GM18867 (cell line): ENCODE results near the gene SLC29A3.

ENCODE experiments used
- ATAC-seq: cut with Tn5 transposase; IDR thresholded peaks from one replicate; pipeline ENCODE4 v1.9.1; 2021; ENCODE audit warnings: mild to moderate bottlenecking, moderate library complexity; ENCODE audit not compliant: unreplicated experiment

The SLC29A3 gene

DNA sequence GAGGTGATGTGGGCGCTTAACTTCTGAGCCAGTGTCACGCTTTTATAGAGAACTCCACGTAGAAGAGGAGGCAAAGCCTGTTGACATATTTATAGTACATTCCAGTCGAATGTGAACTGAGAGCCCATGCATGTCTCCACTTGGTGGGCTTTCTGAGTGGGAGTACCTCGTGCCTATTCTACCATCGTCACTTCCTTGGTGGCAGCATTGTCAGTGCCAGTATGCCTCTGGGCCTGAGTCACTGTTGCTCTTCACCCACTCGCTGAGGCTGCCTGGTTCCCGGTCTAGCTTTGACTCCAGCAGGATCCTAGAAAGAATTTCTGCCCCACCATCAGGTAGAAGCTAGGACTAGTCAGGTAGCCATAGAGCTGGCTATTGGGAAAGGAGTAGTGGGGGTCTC is 47.6 kb downstream of the SLC29A3 start:
- no peak for ATAC-seq

- no peak for ATAC-seq
Observed at GRCh38 chr10:71367271-71367670, 48.2 kb downstream of the SLC29A3 start.

DNA sequence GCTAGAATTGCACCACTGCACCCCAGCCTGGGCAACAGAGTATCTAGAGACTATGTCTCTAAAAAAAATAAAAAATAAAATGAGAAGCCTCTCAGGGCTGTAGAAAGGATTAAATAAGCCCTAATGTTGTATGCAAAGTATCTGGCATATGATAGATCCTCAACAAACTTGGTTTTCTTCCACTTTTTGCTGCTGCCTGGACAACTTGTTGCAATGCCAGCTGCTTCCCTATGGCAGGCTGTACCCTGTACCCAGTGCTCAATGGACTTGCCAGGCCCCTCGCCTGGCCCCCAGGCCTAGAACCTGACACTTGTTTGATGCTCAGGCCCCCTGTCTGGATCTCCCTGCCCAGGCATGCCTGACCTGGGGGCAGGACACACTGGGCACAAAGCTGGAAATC is 49.1 kb downstream of the SLC29A3 start:
- no peak for ATAC-seq

GRCh38 chr10:71368643-71369042 is 49.6 kb downstream of the SLC29A3 start:
- ATAC-seq, result no peak

GRCh38 chr10:71369602-71370001 is 50.5 kb downstream of the SLC29A3 start:
- ATAC-seq, result no peak

DNA sequence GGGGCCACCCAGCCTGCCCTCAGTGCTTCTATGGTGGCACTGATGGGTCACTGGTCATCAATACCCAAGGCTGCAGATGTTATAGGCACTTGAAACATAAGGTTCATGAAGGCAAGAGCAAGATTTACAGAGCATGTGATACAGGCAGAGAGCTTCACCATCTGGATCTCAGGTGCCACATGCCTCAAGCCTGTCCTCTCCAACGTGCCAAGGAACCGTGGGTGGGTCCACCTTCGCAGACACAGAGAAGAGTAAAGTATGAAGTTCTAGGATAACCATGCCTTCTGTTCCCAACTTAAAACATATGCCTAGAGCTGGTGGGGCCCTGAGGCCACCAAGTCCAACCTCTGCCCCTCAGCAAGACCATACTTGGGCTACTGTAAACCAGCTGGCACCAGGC is 51.0 kb downstream of the SLC29A3 start:
- ATAC-seq, result no peak

GRCh38 chr10:71371750-71372166 is 52.7 kb downstream of the SLC29A3 start:
- peak; percentile 39 for ATAC-seq

DNA sequence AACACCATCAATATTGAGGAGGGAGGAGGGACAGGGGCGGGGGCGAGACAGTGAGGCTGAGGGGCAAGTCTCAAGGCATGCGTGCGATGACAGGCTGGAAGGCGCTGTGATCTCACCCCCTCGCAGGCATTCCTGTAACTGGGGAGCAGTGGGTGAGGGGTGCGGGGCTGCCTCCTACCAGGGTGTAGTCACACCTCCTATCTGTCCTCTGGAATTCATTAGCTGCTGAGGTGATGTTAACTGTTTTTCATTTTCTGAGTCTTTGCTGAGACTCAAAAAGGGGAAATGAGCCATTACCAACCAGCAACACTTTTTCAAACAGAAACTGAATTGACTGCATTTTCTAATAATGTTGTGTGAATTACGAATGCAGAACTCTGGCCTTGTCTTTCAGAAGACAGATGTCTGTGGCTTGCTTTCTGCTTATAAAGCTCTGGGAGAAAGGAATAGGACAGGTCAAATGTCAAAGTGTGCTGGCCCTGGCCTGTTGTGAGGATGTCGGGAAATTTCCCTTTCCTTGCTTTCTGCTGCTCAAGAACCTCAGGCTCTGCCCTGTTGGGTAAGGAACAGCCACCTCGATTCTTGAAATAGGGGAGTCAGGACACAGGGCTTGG is 53.9 kb downstream of the SLC29A3 start:
- ATAC-seq, result peak; percentile 59

GRCh38 chr10:71374481-71375233 is 55.6 kb downstream of the SLC29A3 start:
- ATAC-seq, result no peak

DNA sequence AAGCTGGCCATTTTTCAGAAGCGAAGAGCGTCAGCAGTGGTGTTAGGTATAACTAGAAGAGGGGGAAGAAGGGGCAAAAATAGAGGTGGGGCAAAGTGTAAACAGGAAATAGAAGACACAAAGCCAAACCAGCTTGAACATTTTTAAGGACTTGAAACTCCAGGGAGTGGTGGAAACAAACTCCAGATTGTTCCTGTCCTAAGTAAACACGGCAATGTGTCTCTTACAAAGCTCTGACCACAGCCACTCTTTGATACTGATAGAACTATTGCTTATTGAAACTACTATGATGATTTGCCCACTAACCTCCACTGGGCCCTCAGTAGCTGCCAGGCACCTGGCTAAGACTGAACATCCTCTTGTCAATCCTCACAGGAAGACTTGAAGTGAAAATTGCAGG is 56.9 kb downstream of the SLC29A3 start:
- ATAC-seq, result no peak

- ATAC-seq, result no peak
Observed at GRCh38 chr10:71378336-71379117, 59.5 kb downstream of the SLC29A3 start.

GRCh38 chr10:71379118-71379766 is 60.2 kb downstream of the SLC29A3 start:
- no peak for ATAC-seq

DNA sequence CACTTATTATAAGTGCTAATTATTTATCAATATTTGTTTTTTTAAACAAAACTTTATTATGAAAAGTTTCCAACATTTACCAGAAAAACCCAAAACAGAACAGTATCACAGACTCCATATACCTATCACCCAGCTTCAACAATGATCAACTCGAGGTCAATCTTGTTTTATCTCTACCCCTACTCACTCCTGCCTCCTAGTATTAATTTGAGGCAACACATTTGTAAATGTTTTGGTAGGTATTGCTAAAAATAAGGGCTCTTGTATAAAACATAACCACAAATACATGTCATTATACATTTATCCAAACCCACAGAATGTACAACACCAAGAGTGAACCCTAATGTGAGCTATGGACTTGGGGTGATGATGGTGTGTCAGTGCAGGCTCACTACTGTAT is 61.8 kb downstream of the SLC29A3 start:
- no peak for ATAC-seq

- ATAC-seq, result no peak
Observed at GRCh38 chr10:71381611-71382010, 62.6 kb downstream of the SLC29A3 start.

DNA sequence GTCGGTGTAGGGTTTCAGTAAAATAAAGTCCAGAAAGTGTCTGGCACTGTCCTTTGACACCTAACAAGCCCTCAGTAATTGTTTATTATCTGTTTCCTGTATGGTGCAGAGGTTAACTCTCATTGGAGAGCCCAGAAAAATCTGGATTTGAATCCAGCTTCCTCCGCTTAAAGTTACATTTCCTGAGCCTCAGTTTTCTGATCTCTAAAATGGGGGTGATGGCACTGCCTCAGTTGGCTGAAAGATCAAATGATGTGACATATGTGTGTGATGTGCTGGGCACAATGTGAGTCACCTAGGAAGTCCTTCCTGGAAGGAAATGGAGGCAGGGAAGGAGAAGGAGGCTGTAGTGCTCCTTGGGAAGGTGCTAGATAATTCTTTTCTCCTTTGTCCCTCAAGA is 63.0 kb downstream of the SLC29A3 start:
- ATAC-seq, result no peak

DNA sequence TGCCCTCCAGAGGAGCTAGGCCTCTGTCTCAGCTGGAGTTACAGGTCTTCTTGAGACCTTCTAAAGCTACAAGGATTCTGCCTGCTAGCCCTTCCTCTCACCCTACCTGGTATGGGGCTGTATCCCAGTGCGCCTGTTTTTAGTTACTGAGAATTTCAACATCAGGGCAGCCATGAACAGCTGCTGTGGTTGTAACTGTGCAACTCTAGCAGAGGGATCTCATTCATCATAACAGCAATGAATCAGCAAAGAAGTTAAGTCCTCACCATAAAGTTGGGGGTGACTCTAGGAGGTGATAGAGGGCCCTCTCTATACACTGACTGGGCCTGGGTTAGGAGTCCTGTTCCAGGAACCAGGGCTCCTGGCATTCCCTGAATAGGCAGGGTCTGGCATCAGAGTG is 63.7 kb downstream of the SLC29A3 start:
- ATAC-seq, result no peak

DNA sequence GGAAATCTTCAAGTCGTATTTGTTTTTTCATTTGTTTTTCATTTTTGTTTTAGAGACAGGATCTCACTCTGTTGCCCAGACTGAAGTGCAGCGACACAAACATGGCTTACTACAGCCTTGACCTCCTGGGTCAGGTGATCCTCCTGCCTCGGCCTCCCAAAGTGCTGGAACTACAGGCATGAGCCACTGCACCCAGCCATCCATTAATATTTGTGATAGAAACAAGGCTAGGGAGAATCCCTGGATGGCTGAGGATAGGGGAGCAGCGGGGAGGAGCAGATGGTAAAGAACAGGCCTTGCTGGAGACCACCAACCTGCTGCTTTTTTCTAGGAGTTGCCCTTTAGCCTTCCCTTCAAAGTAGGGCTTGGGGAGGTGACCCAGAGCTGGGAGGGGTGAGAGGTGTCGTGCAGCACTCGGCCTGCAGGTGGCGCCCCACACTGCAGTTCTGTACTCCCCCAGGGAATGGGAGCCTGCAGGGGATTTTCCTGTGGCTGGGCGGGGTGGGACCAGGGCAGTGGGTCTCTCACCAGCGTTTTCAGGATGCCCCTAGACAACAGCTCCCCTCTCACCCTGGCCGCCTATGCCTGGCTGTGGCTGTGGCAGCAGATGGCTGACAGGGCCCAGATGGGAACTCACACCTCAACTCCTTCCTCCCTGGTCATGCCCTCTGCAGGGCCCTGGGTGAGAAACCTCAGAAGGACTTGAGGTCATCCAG is 65.1 kb downstream of the SLC29A3 start:
- no peak for ATAC-seq

- no peak for ATAC-seq
Observed at GRCh38 chr10:71388171-71388570, 69.1 kb downstream of the SLC29A3 start.

- no peak for ATAC-seq
Observed at GRCh38 chr10:71388583-71389310, 69.7 kb downstream of the SLC29A3 start.
